Breast epithelium (tissue), 4 donors: ENCODE measurements around the gene OSBPL2. TPM values are rescaled to one million over a fixed set of nuclear protein-coding genes. Genes with fewer than 3 reads are reported as not detected.

Experiments used
- DNase-seq, 2 donors: peaks; one replicate each; pipeline ENCODE4 v3.0.0-alpha.2; 2019; ENCODE audit warnings: low spot score in 2 of 2
- H3K27ac ChIP-seq, 2 donors: fragments of 200-600 bp; sonication (generic) in 1 of 2; one replicate each; pipeline ENCODE4 v1.5.1; 2016 to 2019; ENCODE audit warnings: mild to moderate bottlenecking in 1 of 2
- H3K27me3 ChIP-seq, 2 donors: fragments of 200-600 bp; sonication (generic) in 1 of 2; one replicate each; pipeline versions ENCODE4 v1.5.1 to v1.6.0; 2017 to 2019; ENCODE audit warnings: control low read depth in 1 of 2, mild to moderate bottlenecking in 1 of 2
- H3K36me3 ChIP-seq: fragments of 200-600 bp; one replicate; pipeline ENCODE4 v1.5.1; 2019
- H3K4me1 ChIP-seq, 2 donors: fragments of 200-600 bp; sonication (generic); one replicate each; pipeline ENCODE4 v1.5.1; 2016 to 2019; ENCODE audit warnings: control low read depth in 1 of 2
- H3K4me3 ChIP-seq, 3 donors: fragments of 200-600 bp; sonication (generic); 1 replicate in 2 of 3; 2 replicates in 1 of 3; pipeline ENCODE4 v1.5.1; 2016 to 2019; ENCODE audit warnings: mild to moderate bottlenecking in 3 of 3, moderate library complexity in 2 of 3
- H3K9me3 ChIP-seq, 2 donors: fragments of 200-600 bp; sonication (generic) in 1 of 2; one replicate each; pipeline ENCODE4 v1.5.1; 2016 to 2019; ENCODE audit warnings: control low read depth in 1 of 2
- CTCF ChIP-seq, 3 donors: fragments of 450-650 bp; IDR thresholded peaks; one replicate each; pipeline ENCODE4 v1.5.1; 2016 to 2017; ENCODE audit warnings: antibody characterized with exemption in 3 of 3, mild to moderate bottlenecking in 3 of 3, moderate library complexity in 3 of 3
- POLR2A ChIP-seq: fragments of 450-650 bp; IDR thresholded peaks from one replicate; pipeline ENCODE4 v1.6.1; 2016; ENCODE audit warnings: antibody characterized with exemption, mild to moderate bottlenecking, moderate library complexity
- POLR2AphosphoS5 ChIP-seq, 3 donors: sonication (generic); formaldehyde crosslinking; IDR thresholded peaks; one replicate each; pipeline ENCODE4 v1.6.1; 2017; ENCODE audit warnings: antibody characterized with exemption in 3 of 3
- intact Hi-C: fragments of 100-400 bp; cut with DNase I; formaldehyde crosslinking; loops from one replicate; pipeline ENCODE4 v1.15.1; 2023; ENCODE audit warnings: low total_unique reads
- total RNA-seq, 3 donors: library from RNA; depleted of rRNA; stranded (reverse); fragments of >200 nt; gene quantifications; one replicate each; pipeline ENCODE4 v1.1.0, GENCODE V29; 2016

OSBPL2 gene
- total RNA-seq, 3 donors from 2014 or later, result 25.0 to 46.1 (median 38.0) TPM

- Histone ChIP-seq H3K27me3 (no peaks in the 10 kb centered on the region), H3K27ac (peak overlapping the region; percentile 99), H3K9me3 (no peaks in the 10 kb centered on the region), H3K4me3 (peak overlapping the region; percentile 80 to 98 (median 86)), H3K36me3 (no peaks in the 10 kb centered on the region), H3K4me1 (peaks cover 6 to 14% of the 10 kb centered on the region in 2 donors)
- intact Hi-C loops, result loop anchor here (5.0 kb wide), 1 partner anchor 85 kb away; the partner anchor contains the start of gene RPS21
- TF ChIP-seq POLR2AphosphoS5 (IDR thresholded peaks at IDR 0.05) (peak; percentile 52 to 76 (median 60)), CTCF (IDR thresholded peaks at IDR 0.05) (peak; percentile 88 to 94 (median 91)), POLR2A (no peak)
- peak; percentile 91 to 92 for DNase-seq
Measured at GRCh38 chr20:62301773-62302340, 63.5 kb downstream of the OSBPL2 start.

- H3K4me3 ChIP-seq, result peak within 1 kb of the TSS; percentile 80 to 98 (median 86)
- H3K9me3 ChIP-seq, result no peaks in the 10 kb centered on the region
- H3K4me1 ChIP-seq, result peaks cover 6 to 14% of the 10 kb centered on the region in 2 donors
- H3K27me3 ChIP-seq, result no peaks in the 10 kb centered on the region
- DNase-seq, result peak; percentile 95
- H3K27ac ChIP-seq, result peak within 1 kb of the TSS; percentile 99
- no peaks in the 10 kb centered on the region for H3K36me3 ChIP-seq
- TF ChIP-seq POLR2AphosphoS5 (IDR thresholded peaks at IDR 0.05) (peak; percentile 61 to 83 (median 82)), POLR2A (peak; percentile 56), CTCF (IDR thresholded peaks at IDR 0.05) (peak; percentile 90 to 99 (median 98))
- intact Hi-C loops, result loop anchor here (5.0 kb wide), 1 partner anchor 85 kb away; the partner anchor contains the start of gene RPS21
Measured at GRCh38 chr20:62302341-62303061, 64.2 kb downstream of the OSBPL2 start, which contains the start of gene ADRM1. TSS of gene ADRM1 (plus strand) at chr20:62302997. CDS start at chr20:62303569, 572 bp downstream.

GRCh38 chr20:62303062-62303339 lies 64.7 kb downstream of the OSBPL2 start:
- TF ChIP-seq POLR2A (no peak), CTCF (IDR thresholded peaks at IDR 0.05) (no peak), POLR2AphosphoS5 (IDR thresholded peaks at IDR 0.05) (no peak)
- H3K9me3 ChIP-seq, result no peaks in the 10 kb centered on the region
- peaks cover 6 to 14% of the 10 kb centered on the region in 2 donors for H3K4me1 ChIP-seq
- no peak for DNase-seq
- H3K4me3 ChIP-seq, result peak overlapping the region; percentile 80 to 98 (median 86)
- no peaks in the 10 kb centered on the region for H3K27me3 ChIP-seq
- no peaks in the 10 kb centered on the region for H3K36me3 ChIP-seq
- peak overlapping the region; percentile 99 for H3K27ac ChIP-seq
- intact Hi-C loops, result loop anchor here (5.0 kb wide), 1 partner anchor 84 kb away; the partner anchor contains the start of gene RPS21

GRCh38 chr20:62303340-62304226 lies 65.3 kb downstream of the OSBPL2 start:
- Histone ChIP-seq H3K27me3 (no peaks in the 10 kb centered on the region), H3K27ac (peak overlapping the region; percentile 99), H3K9me3 (no peaks in the 10 kb centered on the region), H3K4me3 (peak overlapping the region; percentile 80 to 98 (median 86)), H3K4me1 (peaks cover 6 to 14% of the 10 kb centered on the region in 2 donors), H3K36me3 (no peaks in the 10 kb centered on the region)
- intact Hi-C loops, result loop anchor here (5.0 kb wide), 1 partner anchor 84 kb away; the partner anchor contains the start of gene RPS21
- no peak for TF ChIP-seq POLR2AphosphoS5 (IDR thresholded peaks at IDR 0.05)
- TF ChIP-seq CTCF (IDR thresholded peaks at IDR 0.05), result no peak
- no peak for TF ChIP-seq POLR2A
- DNase-seq, result no peak
